Chondrocyte (in vitro differentiated cells): ENCODE data around the gene IL31RA. TPM values are rescaled to one million over a fixed set of nuclear protein-coding genes. Genes with fewer than 3 reads are reported as not detected.
"Not testable (repeated sequence)": the region's sequence is repeated elsewhere in the genome, so short reads cannot be mapped to it uniquely, and the experiment has no call there.

Experiments used
- DNase-seq: peaks from one replicate; pipeline ENCODE4 v3.0.0; 2021; ENCODE audit warnings: mixed read lengths, low spot score
- H3K27ac Mint-ChIP-seq: one replicate; pipeline ENCODE4 v1.8.0; 2021; ENCODE audit warnings: mild to moderate bottlenecking, moderate library complexity, mixed read lengths; ENCODE audit not compliant: unreplicated experiment
- H3K27me3 Mint-ChIP-seq: 2 replicates; pipeline ENCODE4 v1.8.0; 2021; ENCODE audit warnings: low read depth, mixed read lengths
- H3K36me3 Mint-ChIP-seq: 2 replicates; pipeline ENCODE4 v1.8.0; 2021; ENCODE audit warnings: low read depth, mixed read lengths
- H3K4me1 Mint-ChIP-seq: 2 replicates; pipeline ENCODE4 v1.8.0; 2021; ENCODE audit warnings: low read depth, mild to moderate bottlenecking, mixed read lengths
- H3K4me3 Mint-ChIP-seq: one replicate; pipeline ENCODE4 v1.8.0; 2021; ENCODE audit warnings: mild to moderate bottlenecking, moderate library complexity, mixed read lengths; ENCODE audit not compliant: unreplicated experiment
- H3K9me3 Mint-ChIP-seq: 2 replicates; pipeline ENCODE4 v1.8.0; 2021; ENCODE audit warnings: low read depth, mixed read lengths
- long read RNA-seq: library from polyadenylated mRNA; stranded (forward); transcript quantifications from one replicate; pipeline ENCODE4 v2.0.0, GENCODE V29; 2021
- total RNA-seq: library from RNA; stranded (reverse); gene quantifications from 3 replicates; pipeline ENCODE4 v1.2.1, GENCODE V29; 2021
- TF ChIP-seq, protein P1 (sequence below): fragments of 200-600 bp; sonication (generic); IDR thresholded peaks from 2 replicates; pipeline ENCODE4 v1.5.0; 2021; ENCODE audit warnings: antibody characterized with exemption, mild to moderate bottlenecking, moderate library complexity

The IL31RA gene
- total RNA-seq = 1.5 to 3.9 TPM (median 1.9 TPM) in 3 replicates
- long read RNA-seq = 0 reads

DNA sequence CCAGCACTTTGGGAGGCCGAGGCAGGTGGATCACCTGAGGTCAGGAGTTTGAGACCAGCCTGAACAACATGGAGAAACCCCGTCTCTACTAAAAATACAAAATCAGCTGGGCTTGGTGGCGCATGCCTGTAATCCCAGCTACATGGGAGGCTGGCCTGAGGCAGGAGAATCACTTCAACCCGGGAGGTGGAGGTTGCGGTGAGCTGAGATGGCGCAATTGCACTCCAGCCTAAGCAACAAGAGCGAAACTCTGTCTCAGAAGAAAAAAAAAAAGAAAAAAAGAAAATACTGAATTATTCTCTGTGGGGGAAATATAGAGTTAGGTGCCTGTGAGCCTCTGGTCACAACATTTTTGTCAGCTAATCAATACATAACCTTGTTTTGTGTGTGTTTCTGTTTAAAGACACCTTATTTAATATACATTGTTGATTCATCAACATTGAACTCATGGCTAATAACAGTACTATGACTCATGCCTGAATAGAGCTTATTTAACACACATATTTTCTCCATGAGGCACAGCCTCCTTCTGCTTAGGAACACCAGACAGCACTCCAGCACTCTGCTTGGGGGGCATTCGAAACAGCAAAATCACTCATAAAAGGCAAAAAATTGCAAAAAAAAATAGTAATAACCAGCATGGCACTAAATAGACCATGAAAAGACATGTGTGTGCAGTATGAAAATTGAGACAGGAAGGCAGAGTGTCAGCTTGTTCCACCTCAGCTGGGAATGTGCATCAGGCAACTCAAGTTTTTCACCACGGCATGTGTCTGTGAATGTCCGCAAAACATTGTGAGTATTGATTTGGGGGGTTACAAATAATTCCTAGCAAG, at the start of gene IL31RA:
IL31RA (plus strand) TSS at position 519 of the 836 bp plus-strand sequence; CDS start at position 733, 214 bp downstream.
- TF ChIP-seq, protein P1, sequence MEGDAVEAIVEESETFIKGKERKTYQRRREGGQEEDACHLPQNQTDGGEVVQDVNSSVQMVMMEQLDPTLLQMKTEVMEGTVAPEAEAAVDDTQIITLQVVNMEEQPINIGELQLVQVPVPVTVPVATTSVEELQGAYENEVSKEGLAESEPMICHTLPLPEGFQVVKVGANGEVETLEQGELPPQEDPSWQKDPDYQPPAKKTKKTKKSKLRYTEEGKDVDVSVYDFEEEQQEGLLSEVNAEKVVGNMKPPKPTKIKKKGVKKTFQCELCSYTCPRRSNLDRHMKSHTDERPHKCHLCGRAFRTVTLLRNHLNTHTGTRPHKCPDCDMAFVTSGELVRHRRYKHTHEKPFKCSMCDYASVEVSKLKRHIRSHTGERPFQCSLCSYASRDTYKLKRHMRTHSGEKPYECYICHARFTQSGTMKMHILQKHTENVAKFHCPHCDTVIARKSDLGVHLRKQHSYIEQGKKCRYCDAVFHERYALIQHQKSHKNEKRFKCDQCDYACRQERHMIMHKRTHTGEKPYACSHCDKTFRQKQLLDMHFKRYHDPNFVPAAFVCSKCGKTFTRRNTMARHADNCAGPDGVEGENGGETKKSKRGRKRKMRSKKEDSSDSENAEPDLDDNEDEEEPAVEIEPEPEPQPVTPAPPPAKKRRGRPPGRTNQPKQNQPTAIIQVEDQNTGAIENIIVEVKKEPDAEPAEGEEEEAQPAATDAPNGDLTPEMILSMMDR = no peak
- Mint-ChIP-seq H3K36me3 (no peaks in the 10 kb centered on the region), H3K27me3 (no peaks in the 10 kb centered on the region), H3K4me1 (peaks cover 42% of the 10 kb centered on the region), H3K4me3 (peak within 1 kb of the TSS; percentile 51), H3K9me3 (no peaks in the 10 kb centered on the region), H3K27ac (peak within 1 kb of the TSS; percentile 94)
- no peak for DNase-seq

- peaks cover 24% of the 10 kb centered on the region for H3K9me3 Mint-ChIP-seq
- peaks cover 21% of the 10 kb centered on the region for H3K36me3 Mint-ChIP-seq
- H3K4me3 Mint-ChIP-seq, H3K27ac Mint-ChIP-seq, DNase-seq, H3K4me1 Mint-ChIP-seq: not testable (repeated sequence)
- H3K27me3 Mint-ChIP-seq = peaks cover 16% of the 10 kb centered on the region
These were observed 42.3 kb upstream of the IL31RA start for GRCh38 chr5:55808814-55809213.

DNA sequence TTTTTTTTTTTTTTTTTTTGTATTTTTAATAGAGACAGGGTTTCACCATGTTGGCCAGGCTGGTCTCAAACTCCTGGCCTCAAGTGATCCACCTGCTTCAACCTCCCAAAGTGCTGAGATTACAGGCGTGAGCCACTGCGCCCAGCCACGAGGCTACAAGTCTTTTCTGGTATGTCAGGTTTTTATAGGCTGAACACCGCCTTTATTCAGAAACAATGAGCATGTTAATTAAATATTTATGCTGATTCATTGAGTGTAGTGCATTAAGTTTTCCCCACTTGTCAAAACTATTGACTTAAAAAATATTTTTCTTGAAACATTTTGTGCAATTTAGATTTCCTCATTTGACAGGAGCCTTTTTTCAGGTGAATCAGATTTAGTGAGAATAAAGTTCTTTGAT, 35.2 kb upstream of the IL31RA start:
- H3K4me3 Mint-ChIP-seq, DNase-seq, H3K9me3 Mint-ChIP-seq, H3K36me3 Mint-ChIP-seq, H3K27ac Mint-ChIP-seq, H3K27me3 Mint-ChIP-seq: not testable (repeated sequence)
- peaks cover 12% of the 10 kb centered on the region for H3K4me1 Mint-ChIP-seq

GRCh38 chr5:55816342-55816741, 34.8 kb upstream of the IL31RA start:
- no peak overlapping the region for H3K4me3 Mint-ChIP-seq
- peaks cover 2% of the 10 kb centered on the region for H3K36me3 Mint-ChIP-seq
- no peaks in the 10 kb centered on the region for H3K9me3 Mint-ChIP-seq
- TF ChIP-seq, protein P1 = no peak
- peak overlapping the region; percentile 63 for H3K27ac Mint-ChIP-seq
- DNase-seq = no peak
- H3K27me3 Mint-ChIP-seq = peaks cover 10% of the 10 kb centered on the region
- peaks cover 12% of the 10 kb centered on the region for H3K4me1 Mint-ChIP-seq

DNA sequence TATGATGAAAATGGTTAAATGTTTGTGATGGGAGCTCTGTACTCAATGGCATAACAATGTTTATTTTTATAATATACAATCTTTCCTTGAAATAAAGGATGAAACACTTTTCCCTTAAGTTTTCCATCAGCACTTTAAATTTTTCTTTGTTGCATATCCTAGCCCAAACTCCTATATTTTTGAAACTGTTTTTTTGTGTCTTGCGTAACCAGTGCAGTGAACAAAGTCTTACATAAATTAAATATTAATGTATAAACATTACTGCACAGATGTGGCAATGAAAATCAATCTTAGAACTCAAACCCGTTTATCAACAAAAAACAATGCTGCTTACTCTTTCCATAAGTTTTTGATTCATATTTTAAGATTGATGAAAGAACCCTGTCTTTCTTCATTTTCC, 34.1 kb upstream of the IL31RA start:
- Mint-ChIP-seq H3K4me3 (no peak overlapping the region), H3K9me3 (no peaks in the 10 kb centered on the region), H3K27ac (no peak overlapping the region), H3K36me3 (peaks cover 2% of the 10 kb centered on the region), H3K27me3 (peaks cover 10% of the 10 kb centered on the region), H3K4me1 (peaks cover 12% of the 10 kb centered on the region)
- DNase-seq = no peak
- TF ChIP-seq, protein P1 = no peak

DNA sequence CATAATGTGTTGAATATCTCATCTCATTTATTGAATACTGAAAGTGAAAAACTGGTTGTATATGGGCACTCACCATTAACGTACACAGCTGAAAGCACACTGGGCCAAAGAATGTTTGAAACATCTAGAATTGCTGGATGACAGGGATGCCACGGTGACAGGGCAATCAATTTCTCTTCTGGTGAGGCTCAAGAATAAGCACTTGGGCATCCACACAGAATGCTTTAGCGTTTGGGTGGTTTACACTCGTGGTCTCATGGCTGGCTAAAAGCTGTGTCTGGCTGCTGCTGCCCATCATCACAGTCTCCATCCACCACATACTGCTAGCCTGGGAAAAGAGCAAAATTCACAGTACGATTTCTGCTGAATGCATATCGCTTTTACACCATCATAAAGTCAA, 30.7 kb upstream of the IL31RA start:
- Mint-ChIP-seq H3K4me3 (no peak overlapping the region), H3K27me3 (peaks cover 22% of the 10 kb centered on the region), H3K27ac (no peak overlapping the region), H3K9me3 (no peaks in the 10 kb centered on the region), H3K4me1 (peaks cover 15% of the 10 kb centered on the region), H3K36me3 (no peaks in the 10 kb centered on the region)
- TF ChIP-seq, protein P1 = no peak
- no peak for DNase-seq
